ENCODE measurements around the gene MRPS18A. TPM values are rescaled to one million over a fixed set of nuclear protein-coding genes. Genes with fewer than 3 reads are reported as not detected.

The MRPS18A gene
- total and polyA plus RNA-seq, 2 donors (not counting 1 experiment from before 2014, with no cell fraction given) = 39.6 to 46.3 TPM

DNA sequence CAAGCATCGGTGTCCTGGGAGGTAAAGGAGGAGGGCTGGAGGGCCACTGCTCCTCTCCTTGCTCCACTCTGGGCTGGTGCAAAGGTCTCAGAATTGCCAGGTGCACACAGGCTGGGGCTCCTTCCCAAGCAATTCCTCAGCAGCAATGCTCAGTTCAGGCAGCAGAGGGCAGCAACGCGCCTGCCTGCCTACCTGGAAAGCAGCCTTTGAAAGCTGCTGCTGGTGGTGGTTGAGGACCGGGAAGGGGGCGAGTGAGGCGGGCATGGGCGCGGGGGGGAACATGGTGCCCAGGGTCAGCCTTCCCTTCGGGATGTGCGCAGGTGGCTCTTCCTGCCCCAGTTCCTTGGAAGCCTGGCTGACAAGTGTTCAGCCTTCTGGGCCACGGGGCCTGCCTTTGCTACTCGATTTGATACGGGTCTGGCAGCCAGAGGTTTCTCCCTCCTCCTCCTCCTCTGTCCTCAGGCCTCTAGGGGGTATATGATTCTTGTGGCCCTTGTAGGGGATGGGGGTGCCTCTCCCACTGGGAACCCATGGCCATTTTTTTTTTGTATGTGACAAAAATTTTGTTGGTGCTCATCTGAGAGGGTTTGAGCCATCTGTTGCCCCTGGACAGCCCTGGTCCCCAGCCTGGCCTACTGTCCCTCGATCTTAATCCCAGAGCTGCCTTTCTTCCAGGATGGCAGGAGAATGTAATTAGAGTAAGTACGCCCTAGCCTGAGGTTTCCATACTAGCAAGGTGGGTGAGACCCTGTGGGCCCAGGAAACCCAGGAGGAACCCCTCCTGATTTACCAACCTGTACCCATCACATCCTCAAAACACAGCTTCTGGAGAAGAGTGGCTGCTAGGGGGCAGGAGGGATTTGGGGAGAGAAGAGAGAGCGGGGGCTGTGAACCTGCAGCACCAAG is 20.1 kb downstream of the MRPS18A start:
- Histone ChIP-seq H3K36me3 (replicated peaks in 1 of 2; ENCODE audit: control extremely low read depth in 1 of 2, control insufficient read depth in 1 of 2, extremely low read depth in 1 of 2, insufficient read depth in 2 of 2, low read length in 1 of 2) (peaks cover 0 to 19% of the 10 kb centered on the region in 2 experiments), H3K27ac (ENCODE audit: low read length in 2 of 2) (no peak overlapping the region), H3K9ac (ENCODE audit: low read length) (no peak overlapping the region), H3K79me2 (ENCODE audit: control insufficient read depth, insufficient read depth, low read length) (no peaks in the 10 kb centered on the region), H4K20me1 (ENCODE audit: control insufficient read depth, insufficient read depth, low read length, poor library complexity, severe bottlenecking) (no peaks in the 10 kb centered on the region), H3K4me3 (ENCODE audit: control extremely low read depth in 1 of 5, extremely low read depth in 1 of 5, insufficient read depth in 1 of 5, low read depth in 2 of 5, low read length in 4 of 5) (no peak overlapping the region), H3K4me2 (replicated peaks; ENCODE audit: low read depth, low read length, poor library complexity, severe bottlenecking) (peak overlapping the region; percentile 62), H3K4me1 (ENCODE audit: control insufficient read depth in 2 of 2, insufficient read depth in 2 of 2, low read length in 2 of 2) (peaks cover 13 to 15% of the 10 kb centered on the region in 2 donors), H3K27me3 (replicated peaks in 1 of 4; ENCODE audit: control extremely low read depth in 1 of 4, control insufficient read depth in 3 of 4, insufficient read depth in 4 of 4, low read length in 3 of 4) (no peaks in the 10 kb centered on the region), H3K9me3 (ENCODE audit: control extremely low read depth in 1 of 3, control insufficient read depth in 2 of 3, insufficient read depth in 1 of 3, low read length in 2 of 3) (no peaks in the 10 kb centered on the region), H2AFZ (ENCODE audit: insufficient read depth, low read depth, low read length, poor library complexity, severe bottlenecking) (no peak overlapping the region)
- ATAC-seq (ENCODE audit: low read depth) (peak; percentile 78), DNase-seq (peak; percentile 86)
- TF ChIP-seq EZH2 (IDR thresholded peaks at IDR 0.05; ENCODE audit: borderline replicate concordance, insufficient read depth, low read depth, low read length, poor library complexity, severe bottlenecking) = no peak
- TF ChIP-seq, protein P1, sequence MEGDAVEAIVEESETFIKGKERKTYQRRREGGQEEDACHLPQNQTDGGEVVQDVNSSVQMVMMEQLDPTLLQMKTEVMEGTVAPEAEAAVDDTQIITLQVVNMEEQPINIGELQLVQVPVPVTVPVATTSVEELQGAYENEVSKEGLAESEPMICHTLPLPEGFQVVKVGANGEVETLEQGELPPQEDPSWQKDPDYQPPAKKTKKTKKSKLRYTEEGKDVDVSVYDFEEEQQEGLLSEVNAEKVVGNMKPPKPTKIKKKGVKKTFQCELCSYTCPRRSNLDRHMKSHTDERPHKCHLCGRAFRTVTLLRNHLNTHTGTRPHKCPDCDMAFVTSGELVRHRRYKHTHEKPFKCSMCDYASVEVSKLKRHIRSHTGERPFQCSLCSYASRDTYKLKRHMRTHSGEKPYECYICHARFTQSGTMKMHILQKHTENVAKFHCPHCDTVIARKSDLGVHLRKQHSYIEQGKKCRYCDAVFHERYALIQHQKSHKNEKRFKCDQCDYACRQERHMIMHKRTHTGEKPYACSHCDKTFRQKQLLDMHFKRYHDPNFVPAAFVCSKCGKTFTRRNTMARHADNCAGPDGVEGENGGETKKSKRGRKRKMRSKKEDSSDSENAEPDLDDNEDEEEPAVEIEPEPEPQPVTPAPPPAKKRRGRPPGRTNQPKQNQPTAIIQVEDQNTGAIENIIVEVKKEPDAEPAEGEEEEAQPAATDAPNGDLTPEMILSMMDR (IDR thresholded peaks at IDR 0.05) = peak; percentile 95
- ChIA-PET POLR2A (interaction anchor here (0.6 to 1.2 kb wide), 2 partner anchors 197 to 411 kb away, joined by 3 read pairs; no protein-coding TSS in a partner anchor), CTCF (interaction anchor here (0.6 to 7.9 kb wide), 33 partner anchors 10 to 445 kb away, joined by 3 to 102 read pairs (median 4); partner anchors contain the start of genes GTPBP2, MRPS18A, RSPH9 and VEGFA)
- no peaks in the 10 kb centered on the region for H3K27me3 Mint-ChIP-seq
- H3K4me1 Mint-ChIP-seq = peaks cover 19% of the 10 kb centered on the region
- H3K4me3 Mint-ChIP-seq = peak overlapping the region; percentile 61
- 9% methylated on average over 13 of the region's 16 CpGs for WGBS (ENCODE audit: insufficient coverage)
- peak overlapping the region; percentile 70 for H3K27ac Mint-ChIP-seq
- intact Hi-C loops (cut with micrococcal nuclease) = loop anchor here (1.0 to 5.0 kb wide), 7 partner anchors 40 to 412 kb away; partner anchors contain the start of genes GTPBP2 and VEGFA
- no peaks in the 10 kb centered on the region for H3K9me3 Mint-ChIP-seq (ENCODE audit: insufficient read depth)

All from B cell (primary cell).